Esophagus squamous epithelium (tissue), 4 donors: ENCODE results near the gene VSTM2A.

Source experiments
- POLR2A ChIP-seq, 4 donors: fragments of 450-650 bp; IDR thresholded peaks; one replicate each; pipeline ENCODE4 v1.6.1; 2017; ENCODE audit warnings: antibody characterized with exemption in 4 of 4, mild to moderate bottlenecking in 4 of 4, moderate library complexity in 3 of 4
- TF ChIP-seq, protein P1 (sequence below), 6 experiments: fragments of 450-650 bp in 4 of 6; fragments of 200-600 bp in 2 of 6; sonication (generic) in 2 of 6; IDR thresholded peaks; one replicate each; pipeline ENCODE4 v1.5.1; 2016 to 2019; ENCODE audit warnings: antibody characterized with exemption in 6 of 6, mild to moderate bottlenecking in 4 of 6, moderate library complexity in 4 of 6

DNA sequence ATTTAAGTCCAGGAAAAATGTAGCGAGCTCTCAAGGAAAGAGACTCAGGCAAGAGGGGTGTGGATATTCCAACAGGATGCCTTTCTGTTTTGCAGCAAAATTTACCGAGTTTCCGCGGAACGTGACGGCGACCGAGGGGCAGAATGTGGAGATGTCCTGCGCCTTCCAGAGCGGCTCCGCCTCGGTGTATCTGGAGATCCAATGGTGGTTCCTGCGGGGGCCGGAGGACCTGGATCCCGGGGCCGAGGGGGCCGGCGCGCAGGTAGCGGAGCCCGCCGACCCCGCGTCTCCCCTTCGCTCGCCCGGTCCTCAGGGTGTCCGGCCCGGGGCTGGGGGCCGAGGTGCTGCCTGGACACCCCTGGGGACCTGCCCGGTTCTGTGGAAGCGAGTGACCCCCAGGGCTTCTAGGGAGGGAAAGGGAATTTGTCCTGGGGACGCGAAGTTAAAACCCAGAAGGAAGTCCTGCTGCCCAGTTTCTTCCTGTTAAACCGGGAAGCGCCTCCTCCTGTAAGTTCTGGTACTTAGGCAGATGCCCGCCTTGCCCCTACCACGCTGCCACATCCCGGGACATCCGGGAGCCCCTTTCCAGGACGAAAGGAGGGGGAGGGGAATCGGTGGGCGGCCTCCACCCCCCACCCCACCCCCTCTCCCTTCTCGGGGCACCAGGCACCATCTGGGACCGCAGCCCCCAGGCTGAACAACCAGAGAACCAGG, 2.5 kb downstream of the VSTM2A start:
- TF ChIP-seq, protein P1, sequence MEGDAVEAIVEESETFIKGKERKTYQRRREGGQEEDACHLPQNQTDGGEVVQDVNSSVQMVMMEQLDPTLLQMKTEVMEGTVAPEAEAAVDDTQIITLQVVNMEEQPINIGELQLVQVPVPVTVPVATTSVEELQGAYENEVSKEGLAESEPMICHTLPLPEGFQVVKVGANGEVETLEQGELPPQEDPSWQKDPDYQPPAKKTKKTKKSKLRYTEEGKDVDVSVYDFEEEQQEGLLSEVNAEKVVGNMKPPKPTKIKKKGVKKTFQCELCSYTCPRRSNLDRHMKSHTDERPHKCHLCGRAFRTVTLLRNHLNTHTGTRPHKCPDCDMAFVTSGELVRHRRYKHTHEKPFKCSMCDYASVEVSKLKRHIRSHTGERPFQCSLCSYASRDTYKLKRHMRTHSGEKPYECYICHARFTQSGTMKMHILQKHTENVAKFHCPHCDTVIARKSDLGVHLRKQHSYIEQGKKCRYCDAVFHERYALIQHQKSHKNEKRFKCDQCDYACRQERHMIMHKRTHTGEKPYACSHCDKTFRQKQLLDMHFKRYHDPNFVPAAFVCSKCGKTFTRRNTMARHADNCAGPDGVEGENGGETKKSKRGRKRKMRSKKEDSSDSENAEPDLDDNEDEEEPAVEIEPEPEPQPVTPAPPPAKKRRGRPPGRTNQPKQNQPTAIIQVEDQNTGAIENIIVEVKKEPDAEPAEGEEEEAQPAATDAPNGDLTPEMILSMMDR (IDR thresholded peaks at IDR 0.05) = no peak
- no peak for TF ChIP-seq POLR2A (IDR thresholded peaks at IDR 0.05)
